Right atrium auricular region (tissue), 2 donors: ENCODE measurements around the gene CCBE1. TPM values are rescaled to one million over a fixed set of nuclear protein-coding genes. Genes with fewer than 3 reads are reported as not detected.

Experiments used
- DNase-seq: peaks from one replicate; pipeline ENCODE4 v3.0.0-alpha.2; 2019; ENCODE audit warnings: low spot score
- H3K27ac ChIP-seq, 2 donors: fragments of 200-600 bp; sonication (generic); 1 replicate in 1 of 2; 2 replicates in 1 of 2; pipeline ENCODE4 v1.5.1; 2016 to 2019
- H3K27me3 ChIP-seq, 2 donors: fragments of 200-600 bp; sonication (generic); one replicate each; pipeline versions ENCODE4 v1.5.1 to v1.6.0; 2017 to 2019
- H3K36me3 ChIP-seq: fragments of 200-600 bp; sonication (generic); one replicate; pipeline ENCODE4 v1.5.1; 2016
- H3K4me1 ChIP-seq, 2 donors: fragments of 200-600 bp; sonication (generic); one replicate each; pipeline versions ENCODE4 v1.5.1 to v1.6.0; 2017 to 2019
- H3K4me3 ChIP-seq, 2 donors: fragments of 200-600 bp; sonication (generic); 1 replicate in 1 of 2; 2 replicates in 1 of 2; pipeline ENCODE4 v1.5.1; 2017 to 2019; ENCODE audit warnings: mild to moderate bottlenecking in 1 of 2, moderate library complexity in 1 of 2
- H3K9me3 ChIP-seq, 2 donors: fragments of 200-600 bp; sonication (generic); one replicate each; pipeline ENCODE4 v1.5.1; 2019
- total RNA-seq, 2 donors: library from RNA; depleted of rRNA; stranded (reverse); fragments of >200 nt; gene quantifications; one replicate each; pipeline ENCODE4 v1.1.0, GENCODE V29; 2016
- TF ChIP-seq, protein P1 (sequence below), 2 donors: fragments of 200-600 bp; sonication (generic); IDR thresholded peaks; one replicate each; pipeline ENCODE4 v1.5.1; 2019; ENCODE audit warnings: antibody characterized with exemption in 2 of 2

Gene CCBE1
- total RNA-seq, 2 donors from 2014 or later, result 0.44 to 0.94 TPM

- Histone ChIP-seq H3K27ac (no peak overlapping the region), H3K9me3 (no peaks in the 10 kb centered on the region), H3K36me3 (no peaks in the 10 kb centered on the region), H3K27me3 (no peaks in the 10 kb centered on the region), H3K4me1 (no peaks in the 10 kb centered on the region), H3K4me3 (no peak overlapping the region)
- TF ChIP-seq, protein P1, sequence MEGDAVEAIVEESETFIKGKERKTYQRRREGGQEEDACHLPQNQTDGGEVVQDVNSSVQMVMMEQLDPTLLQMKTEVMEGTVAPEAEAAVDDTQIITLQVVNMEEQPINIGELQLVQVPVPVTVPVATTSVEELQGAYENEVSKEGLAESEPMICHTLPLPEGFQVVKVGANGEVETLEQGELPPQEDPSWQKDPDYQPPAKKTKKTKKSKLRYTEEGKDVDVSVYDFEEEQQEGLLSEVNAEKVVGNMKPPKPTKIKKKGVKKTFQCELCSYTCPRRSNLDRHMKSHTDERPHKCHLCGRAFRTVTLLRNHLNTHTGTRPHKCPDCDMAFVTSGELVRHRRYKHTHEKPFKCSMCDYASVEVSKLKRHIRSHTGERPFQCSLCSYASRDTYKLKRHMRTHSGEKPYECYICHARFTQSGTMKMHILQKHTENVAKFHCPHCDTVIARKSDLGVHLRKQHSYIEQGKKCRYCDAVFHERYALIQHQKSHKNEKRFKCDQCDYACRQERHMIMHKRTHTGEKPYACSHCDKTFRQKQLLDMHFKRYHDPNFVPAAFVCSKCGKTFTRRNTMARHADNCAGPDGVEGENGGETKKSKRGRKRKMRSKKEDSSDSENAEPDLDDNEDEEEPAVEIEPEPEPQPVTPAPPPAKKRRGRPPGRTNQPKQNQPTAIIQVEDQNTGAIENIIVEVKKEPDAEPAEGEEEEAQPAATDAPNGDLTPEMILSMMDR (IDR thresholded peaks at IDR 0.05), result no peak
- no peak for DNase-seq
Observed at GRCh38 chr18:59729781-59730180, 32.6 kb upstream of the CCBE1 start.

DNA sequence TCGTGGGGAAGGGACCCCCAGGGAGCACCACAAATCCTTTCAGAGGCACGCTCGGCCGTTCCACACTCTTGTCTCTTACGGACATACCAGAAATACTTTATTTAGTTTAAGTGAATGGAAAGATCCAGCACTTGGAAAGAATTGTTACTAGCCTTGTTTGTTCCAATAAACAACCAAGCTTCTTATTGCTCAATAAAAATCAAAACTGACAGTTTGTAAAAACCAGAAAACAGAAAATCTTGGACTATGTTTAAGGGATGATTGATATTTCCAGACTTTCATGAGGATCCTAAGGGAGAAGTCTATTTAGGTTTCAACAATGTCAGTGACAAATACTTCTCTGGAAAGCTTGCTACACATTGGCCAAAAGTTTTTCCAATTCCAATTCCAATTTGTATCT, 31.6 kb upstream of the CCBE1 start:
- TF ChIP-seq, protein P1 (IDR thresholded peaks at IDR 0.05), result no peak

DNA sequence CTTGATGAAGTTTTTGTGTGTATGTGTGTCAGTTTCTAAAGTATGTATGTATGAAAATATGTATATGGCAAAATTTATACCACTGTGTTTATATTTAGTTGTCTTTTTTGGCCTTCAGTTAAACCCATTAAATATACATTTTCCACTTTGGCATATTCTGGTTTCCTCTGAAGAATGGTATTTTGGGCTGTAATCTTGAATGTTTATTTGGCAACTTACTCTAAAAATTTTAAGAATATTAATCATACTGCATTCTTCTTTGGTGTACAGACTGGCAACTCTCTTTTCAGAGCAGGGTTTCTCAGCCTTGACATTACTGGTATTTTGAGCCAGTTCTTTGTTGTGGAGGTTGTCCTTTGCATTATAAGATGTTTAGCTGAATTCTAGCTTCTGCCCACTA, 27.9 kb upstream of the CCBE1 start:
- Histone ChIP-seq H3K9me3 (peaks cover 0 to 6% of the 10 kb centered on the region in 2 donors), H3K4me1 (no peaks in the 10 kb centered on the region), H3K36me3 (no peaks in the 10 kb centered on the region), H3K4me3 (no peak overlapping the region), H3K27me3 (no peaks in the 10 kb centered on the region), H3K27ac (no peak overlapping the region)
- DNase-seq, result no peak
- TF ChIP-seq, protein P1 (IDR thresholded peaks at IDR 0.05), result no peak

More for the DNA sequence above, 31.6 kb upstream of the CCBE1 start:
- DNase-seq, result no peak
- H3K27me3 ChIP-seq, result no peaks in the 10 kb centered on the region
- H3K27ac ChIP-seq, result no peak overlapping the region
- no peak overlapping the region for H3K4me3 ChIP-seq
- H3K36me3 ChIP-seq, result no peaks in the 10 kb centered on the region
- H3K4me1 ChIP-seq, result no peaks in the 10 kb centered on the region
- no peaks in the 10 kb centered on the region for H3K9me3 ChIP-seq

DNA sequence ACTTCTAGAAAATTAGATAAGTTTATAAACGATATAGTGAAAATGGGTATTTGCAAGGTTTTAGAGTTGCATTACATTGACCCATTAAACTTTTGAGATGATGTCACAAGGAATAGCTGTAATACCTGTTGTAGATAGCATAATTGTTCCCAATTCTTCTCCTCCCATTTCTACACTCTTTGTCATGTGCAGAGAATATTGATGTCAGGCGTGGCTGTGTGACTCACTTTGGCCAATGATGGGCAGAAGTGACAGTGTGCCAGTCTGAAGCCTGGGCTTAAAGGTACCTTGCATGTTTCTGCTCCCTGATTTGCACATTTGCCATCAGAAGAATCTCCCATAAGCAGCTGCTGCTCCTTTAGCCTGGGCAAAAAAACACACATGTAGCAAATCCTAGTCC, 26.9 kb upstream of the CCBE1 start:
- no peak overlapping the region for H3K27ac ChIP-seq
- no peaks in the 10 kb centered on the region for H3K36me3 ChIP-seq
- no peak overlapping the region for H3K4me3 ChIP-seq
- H3K9me3 ChIP-seq, result peaks cover 0 to 6% of the 10 kb centered on the region in 2 donors
- no peaks in the 10 kb centered on the region for H3K4me1 ChIP-seq
- no peak for DNase-seq
- no peaks in the 10 kb centered on the region for H3K27me3 ChIP-seq
- TF ChIP-seq, protein P1 (IDR thresholded peaks at IDR 0.05), result no peak

DNA sequence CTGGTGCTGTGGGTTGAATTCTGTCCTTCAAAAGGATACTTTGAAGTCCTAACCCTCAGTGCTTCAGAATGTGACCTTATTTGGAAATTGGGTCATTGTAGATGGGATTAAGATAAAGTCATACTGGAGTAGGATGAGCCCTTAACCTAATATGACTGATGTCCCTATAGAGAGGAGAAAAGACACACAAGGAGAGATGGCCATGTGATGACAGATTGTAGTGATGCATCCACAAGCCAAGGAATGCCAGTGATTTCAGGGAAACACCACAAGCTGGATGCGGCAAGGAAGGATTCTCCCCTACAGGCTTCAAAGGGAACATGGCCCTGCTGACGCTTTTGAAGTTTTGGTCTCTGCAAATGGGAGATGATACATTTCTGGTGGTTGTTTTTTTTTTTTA, 24.7 kb upstream of the CCBE1 start:
- Histone ChIP-seq H3K9me3 (peaks cover 0 to 6% of the 10 kb centered on the region in 2 donors), H3K27ac (no peak overlapping the region), H3K27me3 (no peaks in the 10 kb centered on the region), H3K4me3 (no peak overlapping the region), H3K36me3 (no peaks in the 10 kb centered on the region), H3K4me1 (no peaks in the 10 kb centered on the region)
- TF ChIP-seq, protein P1 (IDR thresholded peaks at IDR 0.05), result no peak
- DNase-seq, result no peak

- TF ChIP-seq, protein P1 (IDR thresholded peaks at IDR 0.05), result no peak
- no peaks in the 10 kb centered on the region for H3K36me3 ChIP-seq
- peaks cover 0 to 6% of the 10 kb centered on the region in 2 donors for H3K9me3 ChIP-seq
- no peak overlapping the region for H3K4me3 ChIP-seq
- H3K27me3 ChIP-seq, result no peaks in the 10 kb centered on the region
- no peak for DNase-seq
- H3K27ac ChIP-seq, result no peak overlapping the region
- no peaks in the 10 kb centered on the region for H3K4me1 ChIP-seq
Observed at GRCh38 chr18:59721211-59721610, 24.0 kb upstream of the CCBE1 start.
